ENCODE measurements around the gene JSRP1. TPM values are rescaled to one million over a fixed set of nuclear protein-coding genes. Genes with fewer than 3 reads are reported as not detected.

The JSRP1 gene
- total and polyA plus RNA-seq, 2 experiments from 2014 or later: 1.9 to 4.2 TPM

- H3K27me3 ChIP-seq: no peaks in the 10 kb centered on the region
- H3K4me3 ChIP-seq: no peak overlapping the region
- H3K36me3 ChIP-seq: peaks cover 7% of the 10 kb centered on the region
- H3K27ac ChIP-seq: no peak overlapping the region
- DNase-seq (ENCODE audit: low read depth in 1 of 2, low spot score in 1 of 2): no peak
- TF ChIP-seq CTCF (IDR thresholded peaks at IDR 0.05; ENCODE audit: low read depth, low read length): no peak
- H3K9me3 ChIP-seq (ENCODE audit: low read depth): no peaks in the 10 kb centered on the region
- peaks cover 6% of the 10 kb centered on the region for H3K4me1 ChIP-seq (ENCODE audit: low read depth)
These were observed 18.0 kb upstream of the JSRP1 start for GRCh38 chr19:2274185-2274711.

- DNase-seq (ENCODE audit: low read depth in 1 of 2, low spot score in 1 of 2): peak; percentile 86
- Histone ChIP-seq H3K36me3 (peaks cover 7% of the 10 kb centered on the region), H3K9me3 (ENCODE audit: low read depth) (no peaks in the 10 kb centered on the region), H3K27me3 (no peaks in the 10 kb centered on the region), H3K4me3 (peak overlapping the region; percentile 18), H3K27ac (peak overlapping the region; percentile 15), H3K4me1 (ENCODE audit: low read depth) (peaks cover 6% of the 10 kb centered on the region)
- TF ChIP-seq CTCF (IDR thresholded peaks at IDR 0.05; ENCODE audit: low read depth, low read length): peak; percentile 96
These were observed 17.4 kb upstream of the JSRP1 start for GRCh38 chr19:2273356-2274184.

- no peak for TF ChIP-seq CTCF (IDR thresholded peaks at IDR 0.05; ENCODE audit: low read depth, low read length)
- peak in 1 of 2 donors; percentile 78 for DNase-seq (ENCODE audit: low read depth in 1 of 2, low spot score in 1 of 2)
- Histone ChIP-seq H3K4me1 (ENCODE audit: low read depth) (peaks cover 6% of the 10 kb centered on the region), H3K27me3 (no peaks in the 10 kb centered on the region), H3K27ac (peak overlapping the region; percentile 89), H3K9me3 (ENCODE audit: low read depth) (no peaks in the 10 kb centered on the region), H3K36me3 (peaks cover 7% of the 10 kb centered on the region), H3K4me3 (peak overlapping the region; percentile 96)
These were observed 15.3 kb upstream of the JSRP1 start for GRCh38 chr19:2271234-2272103.

- peak; percentile 56 to 92 for DNase-seq (ENCODE audit: low read depth in 1 of 2, low spot score in 1 of 2)
- H3K4me1 ChIP-seq (ENCODE audit: low read depth): peaks cover 6% of the 10 kb centered on the region
- TF ChIP-seq CTCF (IDR thresholded peaks at IDR 0.05; ENCODE audit: low read depth, low read length): no peak
- H3K9me3 ChIP-seq (ENCODE audit: low read depth): no peaks in the 10 kb centered on the region
- peak overlapping the region; percentile 96 for H3K4me3 ChIP-seq
- peak overlapping the region; percentile 89 for H3K27ac ChIP-seq
- no peaks in the 10 kb centered on the region for H3K27me3 ChIP-seq
- peaks cover 7% of the 10 kb centered on the region for H3K36me3 ChIP-seq
These were observed 14.4 kb upstream of the JSRP1 start for GRCh38 chr19:2270423-2271233.

- no peak for DNase-seq (ENCODE audit: low read depth in 1 of 2, low spot score in 1 of 2)
- no peaks in the 10 kb centered on the region for H3K27me3 ChIP-seq
- no peaks in the 10 kb centered on the region for H3K9me3 ChIP-seq (ENCODE audit: low read depth)
- peaks cover 7% of the 10 kb centered on the region for H3K36me3 ChIP-seq
- H3K4me1 ChIP-seq (ENCODE audit: low read depth): peaks cover 6% of the 10 kb centered on the region
- H3K27ac ChIP-seq: peak overlapping the region; percentile 89
- peak overlapping the region; percentile 96 for H3K4me3 ChIP-seq
- no peak for TF ChIP-seq CTCF (IDR thresholded peaks at IDR 0.05; ENCODE audit: low read depth, low read length)
These were observed 13.9 kb upstream of the JSRP1 start for GRCh38 chr19:2270157-2270422.

Data from cardiac muscle cell (in vitro differentiated cells and primary cell).